ENCODE measurements around the gene MED7. TPM values are rescaled to one million over a fixed set of nuclear protein-coding genes. Genes with fewer than 3 reads are reported as not detected.

MED7 gene
- total RNA-seq, 1 donor from 2014 or later: 32.5 TPM

GRCh38 chr5:157165668-157166067, 23.0 kb upstream of the MED7 start:
- DNase-seq (ENCODE audit: low spot score): no peak
- no peaks in the 10 kb centered on the region for H3K36me3 ChIP-seq
- H3K9me3 Mint-ChIP-seq: no peaks in the 10 kb centered on the region
- no peak overlapping the region for H3K4me3 ChIP-seq
- H4K20me1 ChIP-seq (ENCODE audit: low read depth): no peaks in the 10 kb centered on the region
- H3K9ac ChIP-seq: no peak overlapping the region
- H3K27me3 ChIP-seq: no peaks in the 10 kb centered on the region
- H3K4me1 ChIP-seq: no peaks in the 10 kb centered on the region
- H3K9me3 ChIP-seq (ENCODE audit: low read depth): no peaks in the 10 kb centered on the region
- no peaks in the 10 kb centered on the region for H3F3A ChIP-seq (ENCODE audit: low read depth)
- H3K4me2 ChIP-seq: no peak overlapping the region
- H3K4me1 Mint-ChIP-seq: peaks cover 2% of the 10 kb centered on the region
- no peak for TF ChIP-seq EZH2 (IDR thresholded peaks at IDR 0.05)
- no peak for TF ChIP-seq EZH2phosphoT487 (IDR thresholded peaks at IDR 0.05)
- no peak for TF ChIP-seq CTCF (IDR thresholded peaks at IDR 0.05)
- peaks cover 3% of the 10 kb centered on the region for H3K27me3 Mint-ChIP-seq (ENCODE audit: insufficient read depth, low read depth)
- no peaks in the 10 kb centered on the region for H3K79me2 ChIP-seq (ENCODE audit: low read depth)
- H3K36me3 Mint-ChIP-seq: no peaks in the 10 kb centered on the region
- H3K27ac Mint-ChIP-seq: no peak overlapping the region
- H3K27ac ChIP-seq: no peak overlapping the region
- no peak overlapping the region for H2AFZ ChIP-seq (replicated peaks)
- no peak overlapping the region for H3K4me3 Mint-ChIP-seq

GRCh38 chr5:157165261-157165660, 22.6 kb upstream of the MED7 start:
- Mint-ChIP-seq H3K27me3 (ENCODE audit: insufficient read depth, low read depth) (peaks cover 3% of the 10 kb centered on the region), H3K36me3 (no peaks in the 10 kb centered on the region), H3K4me1 (peaks cover 2% of the 10 kb centered on the region), H3K9me3 (no peaks in the 10 kb centered on the region), H3K4me3 (no peak overlapping the region), H3K27ac (no peak overlapping the region)
- no peaks in the 10 kb centered on the region for H3K27me3 ChIP-seq
- H3K4me1 ChIP-seq: no peaks in the 10 kb centered on the region
- no peak overlapping the region for H3K4me2 ChIP-seq
- H2AFZ ChIP-seq (replicated peaks): no peak overlapping the region
- H3F3A ChIP-seq (ENCODE audit: low read depth): no peaks in the 10 kb centered on the region
- no peak overlapping the region for H3K27ac ChIP-seq
- no peak overlapping the region for H3K9ac ChIP-seq
- H3K4me3 ChIP-seq: no peak overlapping the region
- DNase-seq (ENCODE audit: low spot score): no peak
- no peaks in the 10 kb centered on the region for H3K79me2 ChIP-seq (ENCODE audit: low read depth)
- no peaks in the 10 kb centered on the region for H3K36me3 ChIP-seq
- no peak for TF ChIP-seq EZH2phosphoT487 (IDR thresholded peaks at IDR 0.05)
- no peak for TF ChIP-seq EZH2 (IDR thresholded peaks at IDR 0.05)
- TF ChIP-seq CTCF (IDR thresholded peaks at IDR 0.05): no peak
- no peaks in the 10 kb centered on the region for H4K20me1 ChIP-seq (ENCODE audit: low read depth)
- H3K9me3 ChIP-seq (ENCODE audit: low read depth): no peaks in the 10 kb centered on the region

GRCh38 chr5:157164521-157164920, 21.9 kb upstream of the MED7 start:
- Histone ChIP-seq H3K27me3 (no peaks in the 10 kb centered on the region), H3K36me3 (no peaks in the 10 kb centered on the region)

More at GRCh38 chr5:157164521-157164920, 21.9 kb upstream of the MED7 start:
- H3K9ac ChIP-seq: no peak overlapping the region
- H4K20me1 ChIP-seq (ENCODE audit: low read depth): no peaks in the 10 kb centered on the region
- H3F3A ChIP-seq (ENCODE audit: low read depth): no peaks in the 10 kb centered on the region
- Mint-ChIP-seq H3K27me3 (ENCODE audit: insufficient read depth, low read depth) (peaks cover 3% of the 10 kb centered on the region), H3K27ac (no peak overlapping the region), H3K9me3 (no peaks in the 10 kb centered on the region), H3K4me3 (no peak overlapping the region), H3K36me3 (no peaks in the 10 kb centered on the region), H3K4me1 (peaks cover 2% of the 10 kb centered on the region)
- DNase-seq (ENCODE audit: low spot score): no peak
- no peak overlapping the region for H3K27ac ChIP-seq
- TF ChIP-seq CTCF (IDR thresholded peaks at IDR 0.05) (no peak), EZH2phosphoT487 (IDR thresholded peaks at IDR 0.05) (no peak), EZH2 (IDR thresholded peaks at IDR 0.05) (no peak)
- no peaks in the 10 kb centered on the region for H3K79me2 ChIP-seq (ENCODE audit: low read depth)
- H3K4me3 ChIP-seq: no peak overlapping the region
- H3K9me3 ChIP-seq (ENCODE audit: low read depth): no peaks in the 10 kb centered on the region
- no peaks in the 10 kb centered on the region for H3K4me1 ChIP-seq
- no peak overlapping the region for H3K4me2 ChIP-seq
- H2AFZ ChIP-seq (replicated peaks): no peak overlapping the region
